Testis (tissue), 3 donors: ENCODE data around the gene SIGLEC15. TPM values are rescaled to one million over a fixed set of nuclear protein-coding genes. Genes with fewer than 3 reads are reported as not detected.

Source experiments
- DNase-seq: peaks from one replicate; pipeline ENCODE4 v3.0.0-alpha.2; 2019
- H3K27ac ChIP-seq, 2 donors: fragments of 200-600 bp; sonication (generic); one replicate each; pipeline ENCODE4 v1.5.1; 2019
- H3K27me3 ChIP-seq: fragments of 200-600 bp; sonication (generic); one replicate; pipeline ENCODE4 v1.5.1; 2019
- H3K36me3 ChIP-seq: fragments of 200-600 bp; sonication (generic); one replicate; pipeline ENCODE4 v1.5.1; 2017; ENCODE audit warnings: low read depth; ENCODE audit errors: missing control alignments
- H3K4me1 ChIP-seq: fragments of 200-600 bp; sonication (generic); one replicate; pipeline ENCODE4 v1.5.1; 2019
- H3K4me3 ChIP-seq, 2 donors: fragments of 200-600 bp; sonication (generic); one replicate each; pipeline ENCODE4 v1.5.1; 2017 to 2019
- H3K9me3 ChIP-seq: fragments of 200-600 bp; sonication (generic); one replicate; pipeline ENCODE4 v1.5.1; 2017
- CTCF ChIP-seq, 3 experiments: fragments of 450-650 bp in 2 of 3; fragments of 200-600 bp in 1 of 3; sonication (generic) in 1 of 3; IDR thresholded peaks; one replicate each; pipeline ENCODE4 v1.5.1; 2016 to 2019; ENCODE audit warnings: antibody characterized with exemption in 3 of 3, mild to moderate bottlenecking in 2 of 3, moderate library complexity in 1 of 3
- POLR2A ChIP-seq: fragments of 450-650 bp; IDR thresholded peaks from one replicate; pipeline ENCODE4 v1.6.1; 2017; ENCODE audit warnings: antibody characterized with exemption, mild to moderate bottlenecking, moderate library complexity
- WGBS, 2 donors: methylation state at CpG; one replicate each; pipeline ENCODE4 v1.1.5; 2018; 5-methylcytosine and 5-hydroxymethylcytosine counted together
- intact Hi-C: fragments of 100-400 bp; cut with DNase I; formaldehyde crosslinking; loops from one replicate; pipeline ENCODE4 v1.15.1; 2023; ENCODE audit warnings: low total_unique reads
- polyA plus RNA-seq: library from polyadenylated mRNA; stranded (reverse); fragments of 350-450 nt; fragmentation: Illumina TruSeq; extraction: RNeasy Lipid Tissue Mini Kit (QIAGEN cat#74804); gene quantifications from one replicate; pipeline ENCODE4 v1.2.3, GENCODE V29; 2014; ENCODE audit warnings: low read depth, low replicate concordance; ENCODE audit not compliant: insufficient read depth
- total RNA-seq, 2 donors: library from RNA; depleted of rRNA; stranded (reverse); fragments of >200 nt; gene quantifications; one replicate each; pipeline ENCODE4 v1.2.3, GENCODE V29; 2016

SIGLEC15 gene
- total and polyA plus RNA-seq, 3 donors from 2014 or later = 0.19 to 0.20 TPM; not detected in 1

GRCh38 chr18:45833846-45834245 lies 8.4 kb downstream of the SIGLEC15 start:
- H3K9me3 ChIP-seq = no peaks in the 10 kb centered on the region
- no peak overlapping the region for H3K27ac ChIP-seq
- no peaks in the 10 kb centered on the region for H3K27me3 ChIP-seq
- no peaks in the 10 kb centered on the region for H3K36me3 ChIP-seq
- no peak for TF ChIP-seq CTCF (IDR thresholded peaks at IDR 0.05)
- TF ChIP-seq POLR2A = no peak
- 88 to 95% methylated on average over 5 of the region's 5 CpGs for WGBS, 2 donors
- no peak overlapping the region for H3K4me3 ChIP-seq
- intact Hi-C loops = no loop called here
- DNase-seq = no peak
- peaks cover 5% of the 10 kb centered on the region for H3K4me1 ChIP-seq

GRCh38 chr18:45834306-45834705 lies 8.8 kb downstream of the SIGLEC15 start:
- H3K9me3 ChIP-seq = no peaks in the 10 kb centered on the region
- no peak for DNase-seq
- no peak overlapping the region for H3K27ac ChIP-seq
- TF ChIP-seq CTCF (IDR thresholded peaks at IDR 0.05) = no peak
- TF ChIP-seq POLR2A = no peak
- intact Hi-C loops = no loop called here
- 68 to 73% methylated on average over 1 of the region's 1 CpG for WGBS, 2 donors
- H3K4me1 ChIP-seq = peaks cover 5% of the 10 kb centered on the region
- H3K4me3 ChIP-seq = no peak overlapping the region
- no peaks in the 10 kb centered on the region for H3K36me3 ChIP-seq
- H3K27me3 ChIP-seq = no peaks in the 10 kb centered on the region

GRCh38 chr18:45835057-45835636 lies 9.7 kb downstream of the SIGLEC15 start:
- H3K4me3 ChIP-seq = no peak overlapping the region
- TF ChIP-seq CTCF (IDR thresholded peaks at IDR 0.05) = no peak
- no peak for TF ChIP-seq POLR2A
- peaks cover 5% of the 10 kb centered on the region for H3K4me1 ChIP-seq
- 56 to 64% methylated on average over 3 of the region's 3 CpGs for WGBS, 2 donors
- DNase-seq = no peak
- H3K9me3 ChIP-seq = no peaks in the 10 kb centered on the region
- H3K27me3 ChIP-seq = no peaks in the 10 kb centered on the region
- no peaks in the 10 kb centered on the region for H3K36me3 ChIP-seq
- intact Hi-C loops = no loop called here
- H3K27ac ChIP-seq = no peak overlapping the region

- H3K36me3 ChIP-seq = no peaks in the 10 kb centered on the region
- no peak overlapping the region for H3K27ac ChIP-seq
- H3K4me3 ChIP-seq = peak overlapping the region in 1 of 2 donors; percentile 20
- intact Hi-C loops = no loop called here
- WGBS, 2 donors = 57 to 67% methylated on average over 13 to 14 of the region's 14 CpGs
- no peaks in the 10 kb centered on the region for H3K9me3 ChIP-seq
- no peak for DNase-seq
- H3K27me3 ChIP-seq = no peaks in the 10 kb centered on the region
- H3K4me1 ChIP-seq = peaks cover 5% of the 10 kb centered on the region
- TF ChIP-seq CTCF (IDR thresholded peaks at IDR 0.05) (no peak), POLR2A (no peak)
Measured at GRCh38 chr18:45836242-45837205, 11.0 kb downstream of the SIGLEC15 start.
